CMK (cell line): Measurements from ENCODE around the gene NEFH.
"Not testable (repeated sequence)": the region's sequence is repeated elsewhere in the genome, so short reads cannot be mapped to it uniquely, and the experiment has no call there.

ENCODE experiments used
- DNase-seq: peaks from one replicate; pipeline ENCODE4 v3.0.0-alpha.2; 2010; ENCODE audit warnings: low read depth

The NEFH gene

GRCh38 chr22:29464581-29464980, 15.4 kb upstream of the NEFH start:
- DNase-seq = no peak

- DNase-seq = no peak
These were observed 10.3 kb upstream of the NEFH start for GRCh38 chr22:29469755-29470154.

GRCh38 chr22:29470159-29470855, 9.7 kb upstream of the NEFH start:
- DNase-seq = no peak

- DNase-seq = no peak
These were observed 7.0 kb upstream of the NEFH start for GRCh38 chr22:29473001-29473400.

- DNase-seq = no peak
These were observed 4.5 kb upstream of the NEFH start for GRCh38 chr22:29475550-29475949.

GRCh38 chr22:29476116-29476515, 3.9 kb upstream of the NEFH start:
- no peak for DNase-seq

- DNase-seq = no peak
These were observed 2.2 kb upstream of the NEFH start for GRCh38 chr22:29477723-29478318.

- no peak for DNase-seq
These were observed 1.4 kb upstream of the NEFH start for GRCh38 chr22:29478326-29479276.

GRCh38 chr22:29480262-29480511, 169 bp downstream of the NEFH start:
- DNase-seq = no peak

- DNase-seq = peak; percentile 68
These were observed 670 bp downstream of the NEFH start for GRCh38 chr22:29480512-29481264.

- DNase-seq = no peak
These were observed 1.4 kb downstream of the NEFH start for GRCh38 chr22:29481265-29482000.

- DNase-seq = no peak
These were observed 2.2 kb downstream of the NEFH start for GRCh38 chr22:29482253-29482652.

- no peak for DNase-seq
These were observed 2.7 kb downstream of the NEFH start for GRCh38 chr22:29482726-29483125.

- DNase-seq = no peak
These were observed 3.2 kb downstream of the NEFH start for GRCh38 chr22:29483254-29483653.

GRCh38 chr22:29484642-29485041, 4.6 kb downstream of the NEFH start:
- no peak for DNase-seq

GRCh38 chr22:29485448-29485847, 5.4 kb downstream of the NEFH start:
- no peak for DNase-seq

- no peak for DNase-seq
These were observed 7.5 kb downstream of the NEFH start for GRCh38 chr22:29487426-29487986.

- DNase-seq = not testable (repeated sequence)
These were observed 9.2 kb downstream of the NEFH start for GRCh38 chr22:29489127-29489780.

GRCh38 chr22:29491012-29491411, 11.0 kb downstream of the NEFH start:
- DNase-seq = no peak

- no peak for DNase-seq
These were observed 13.6 kb downstream of the NEFH start for GRCh38 chr22:29493636-29494035.

- DNase-seq = no peak
These were observed 19.8 kb downstream of the NEFH start for GRCh38 chr22:29499852-29500251.
